Mesothelial cell of epicardium (in vitro differentiated cells): ENCODE measurements around the gene CTNNAL1. TPM values are rescaled to one million over a fixed set of nuclear protein-coding genes. Genes with fewer than 3 reads are reported as not detected.
A peak's percentile ranks its signal among the peaks of the same experiment; 100 is the strongest.
"Not testable (repeated sequence)": the region's sequence is repeated elsewhere in the genome, so short reads cannot be mapped to it uniquely, and the experiment has no call there.

ENCODE experiments used
- DNase-seq, 2 experiments: peaks; one replicate each; pipeline ENCODE4 v3.0.0; 2021; ENCODE audit warnings: low spot score in 2 of 2; ENCODE audit not compliant: unreplicated experiment in 2 of 2
- H3K27ac Mint-ChIP-seq: 2 replicates; pipeline ENCODE4 v1.8.0; 2021; ENCODE audit warnings: mixed read lengths
- H3K27me3 Mint-ChIP-seq: 2 replicates; pipeline ENCODE4 v1.8.0; 2021; ENCODE audit warnings: low read depth, mixed read lengths
- H3K36me3 Mint-ChIP-seq: 2 replicates; pipeline ENCODE4 v1.8.0; 2021; ENCODE audit warnings: mixed read lengths
- H3K4me1 Mint-ChIP-seq: 2 replicates; pipeline ENCODE4 v1.8.0; 2021; ENCODE audit warnings: mixed read lengths
- H3K4me3 Mint-ChIP-seq: 2 replicates; pipeline ENCODE4 v1.8.0; 2021; ENCODE audit warnings: mild to moderate bottlenecking, moderate library complexity, mixed read lengths
- H3K9me3 Mint-ChIP-seq: 2 replicates; pipeline ENCODE4 v1.8.0; 2021; ENCODE audit warnings: mixed read lengths
- CTCF ChIP-seq: fragments of 200-600 bp; sonication (generic); IDR thresholded peaks from one replicate; pipeline ENCODE4 v1.5.0; 2021; ENCODE audit warnings: antibody characterized with exemption; ENCODE audit not compliant: unreplicated experiment
- total RNA-seq: library from RNA; stranded (reverse); gene quantifications from 3 replicates; pipeline ENCODE4 v1.2.1, GENCODE V29; 2021

The CTNNAL1 gene
- total RNA-seq, 1 donor from 2014 or later, result 26.7 TPM

DNA sequence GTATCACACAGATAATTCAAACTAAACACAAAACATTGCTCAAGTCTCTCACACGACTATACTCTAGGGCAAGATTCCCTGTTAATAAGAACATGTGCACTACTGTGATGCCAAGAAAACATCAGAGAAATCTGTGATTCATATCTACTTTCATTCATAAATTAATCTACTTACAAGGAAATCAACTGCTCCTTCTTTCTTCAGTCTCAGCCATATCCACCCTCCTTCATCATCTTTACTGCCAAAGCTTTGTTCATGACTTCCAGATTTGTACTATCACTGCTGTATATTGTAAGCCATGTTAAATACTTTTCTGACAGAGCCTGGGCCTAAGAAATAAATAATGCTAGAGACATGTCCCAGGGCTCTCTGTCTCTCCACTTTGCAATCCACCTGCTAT lies 35.1 kb downstream of the CTNNAL1 start:
- TF ChIP-seq CTCF, result no peak
- no peak for DNase-seq
- Mint-ChIP-seq H3K27ac (peak overlapping the region; percentile 19), H3K4me1 (peaks cover 21% of the 10 kb centered on the region), H3K4me3 (no peak overlapping the region), H3K36me3 (peaks cover 4% of the 10 kb centered on the region), H3K27me3 (no peaks in the 10 kb centered on the region), H3K9me3 (no peaks in the 10 kb centered on the region)

DNA sequence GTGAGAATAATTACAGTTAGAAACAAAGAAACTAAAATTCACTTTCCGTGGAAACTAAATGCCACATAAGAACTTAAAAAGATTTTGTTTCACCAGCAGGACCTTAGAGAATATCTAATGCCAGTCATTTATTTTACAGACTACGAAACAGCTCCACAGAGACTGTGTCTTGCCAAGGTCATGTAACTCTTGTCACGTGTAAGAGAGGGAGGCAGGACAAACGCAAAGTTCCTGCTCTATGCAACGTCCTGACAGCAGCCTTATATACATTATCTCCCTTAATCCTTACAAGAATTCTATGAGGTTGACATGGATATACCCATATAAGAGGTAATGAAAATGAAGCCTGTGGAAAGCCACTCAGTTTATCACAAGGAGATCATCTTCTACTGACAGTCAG lies 39.4 kb downstream of the CTNNAL1 start:
- DNase-seq, result no peak
- Mint-ChIP-seq H3K27ac (peak overlapping the region; percentile 71), H3K4me1 (peaks cover 24% of the 10 kb centered on the region), H3K9me3 (peaks cover 14% of the 10 kb centered on the region), H3K4me3 (no peak overlapping the region), H3K27me3 (no peaks in the 10 kb centered on the region), H3K36me3 (peaks cover 19% of the 10 kb centered on the region)
- no peak for TF ChIP-seq CTCF

DNA sequence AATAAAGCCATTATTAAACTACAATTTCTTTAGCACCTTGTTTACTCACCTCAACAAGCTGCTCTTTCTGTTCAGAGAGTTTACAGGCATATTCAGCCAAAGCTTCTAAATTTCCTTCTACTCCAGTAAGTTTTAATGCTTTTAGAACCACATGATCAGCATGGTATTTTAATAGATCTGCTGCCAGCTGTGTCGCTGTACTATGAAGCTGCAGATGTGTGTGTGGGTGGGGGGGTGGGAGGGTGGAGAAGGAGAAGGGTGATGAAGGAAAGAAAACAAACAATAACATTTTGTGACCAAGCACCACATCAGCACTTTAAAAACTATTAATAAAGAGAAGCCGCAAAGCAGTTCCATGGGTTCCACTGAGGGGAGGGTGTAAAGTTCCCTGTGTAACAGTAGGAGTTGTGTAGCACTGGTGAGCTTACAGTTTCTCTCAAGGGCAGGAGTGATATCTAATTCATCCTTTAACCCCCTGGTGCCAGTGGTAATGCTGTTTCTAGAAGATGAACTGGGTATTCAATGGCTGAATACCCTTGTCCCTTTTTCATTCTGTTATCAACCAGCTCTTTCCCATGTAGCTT lies 40.6 kb downstream of the CTNNAL1 start:
- peaks cover 19% of the 10 kb centered on the region for H3K36me3 Mint-ChIP-seq
- H3K9me3 Mint-ChIP-seq, result peaks cover 14% of the 10 kb centered on the region
- peaks cover 14% of the 10 kb centered on the region for H3K4me1 Mint-ChIP-seq
- no peaks in the 10 kb centered on the region for H3K27me3 Mint-ChIP-seq
- no peak overlapping the region for H3K27ac Mint-ChIP-seq
- TF ChIP-seq CTCF, result no peak
- H3K4me3 Mint-ChIP-seq, result no peak overlapping the region
- no peak for DNase-seq

DNA sequence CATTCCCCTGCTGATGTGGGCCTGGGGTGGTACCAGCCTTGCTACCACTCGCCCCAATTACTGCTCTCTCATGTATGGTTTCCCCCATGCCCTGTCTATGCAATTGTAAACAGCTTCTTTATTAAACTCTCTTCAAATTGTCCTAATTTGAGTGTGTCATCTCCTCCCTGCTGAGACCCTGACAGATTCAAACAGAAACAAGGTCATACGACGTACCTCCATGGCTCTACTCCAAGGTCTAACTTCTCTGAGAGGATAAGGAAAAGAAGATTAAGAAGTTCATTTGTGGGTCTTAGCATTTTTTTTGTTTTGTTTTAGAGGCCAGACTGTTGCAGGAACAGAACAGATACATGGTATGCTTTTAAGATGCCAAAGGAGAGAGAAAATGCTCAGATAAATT lies 41.1 kb downstream of the CTNNAL1 start:
- peaks cover 19% of the 10 kb centered on the region for H3K36me3 Mint-ChIP-seq
- no peaks in the 10 kb centered on the region for H3K27me3 Mint-ChIP-seq
- H3K4me1 Mint-ChIP-seq, result peaks cover 13% of the 10 kb centered on the region
- H3K9me3 Mint-ChIP-seq, result peaks cover 14% of the 10 kb centered on the region
- no peak for TF ChIP-seq CTCF
- DNase-seq, result no peak
- H3K4me3 Mint-ChIP-seq, result no peak overlapping the region
- H3K27ac Mint-ChIP-seq, result peak overlapping the region; percentile 62

DNA sequence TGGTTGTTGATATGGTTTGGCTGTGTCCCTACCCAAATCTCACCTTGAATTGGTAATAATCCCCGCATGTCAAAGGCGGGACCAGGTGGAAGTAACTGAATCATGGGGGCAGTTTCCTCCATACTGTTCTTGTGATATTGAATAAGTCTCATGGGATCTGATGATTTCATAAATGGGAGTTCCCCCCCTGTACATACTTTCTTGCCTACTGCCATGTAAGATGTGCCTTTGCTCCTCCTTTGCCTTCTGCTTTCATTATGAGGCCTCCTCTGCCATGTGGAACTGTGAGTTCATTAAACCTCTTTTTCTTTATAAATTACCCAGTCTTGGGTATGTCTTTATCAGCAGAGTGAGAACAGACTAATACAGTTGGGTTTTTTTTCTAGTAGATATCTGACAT lies 41.9 kb downstream of the CTNNAL1 start:
- not testable (repeated sequence) for H3K27ac Mint-ChIP-seq, DNase-seq, H3K4me3 Mint-ChIP-seq, H3K27me3 Mint-ChIP-seq
- peaks cover 13% of the 10 kb centered on the region for H3K4me1 Mint-ChIP-seq
- H3K36me3 Mint-ChIP-seq, result peaks cover 19% of the 10 kb centered on the region
- H3K9me3 Mint-ChIP-seq, result peaks cover 14% of the 10 kb centered on the region

GRCh38 chr9:108967916-108968315 lies 45.4 kb downstream of the CTNNAL1 start:
- Mint-ChIP-seq H3K27ac (no peak overlapping the region), H3K4me3 (no peak overlapping the region), H3K4me1 (peaks cover 4% of the 10 kb centered on the region), H3K36me3 (peaks cover 26% of the 10 kb centered on the region), H3K27me3 (no peaks in the 10 kb centered on the region), H3K9me3 (peaks cover 14% of the 10 kb centered on the region)
- no peak for TF ChIP-seq CTCF
- DNase-seq, result no peak
